ENCODE data around the gene CYP27B1. TPM values are rescaled to one million over a fixed set of nuclear protein-coding genes. Genes with fewer than 3 reads are reported as not detected.

The CYP27B1 gene
- total RNA-seq, 2 experiments from 2014 or later, result 2.4 to 2.6 TPM

GRCh38 chr12:57731411-57732080, 35.3 kb downstream of the CYP27B1 start:
- H3K4me1 Mint-ChIP-seq, result peaks cover 9% of the 10 kb centered on the region
- no peak overlapping the region for H3K4me3 Mint-ChIP-seq
- ATAC-seq (ENCODE audit: low read depth), result no peak
- POLR2A ChIA-PET, result interaction anchor here (0.9 to 1.5 kb wide), 4 partner anchors 8 to 13 kb away, joined by 3 to 4 read pairs (median 4); no protein-coding TSS in a partner anchor
- DNase-seq, result no peak
- H3K36me3 Mint-ChIP-seq, result peaks cover 42% of the 10 kb centered on the region
- no peaks in the 10 kb centered on the region for H3K27me3 Mint-ChIP-seq
- no peak overlapping the region for H3K27ac Mint-ChIP-seq
- H3K9me3 Mint-ChIP-seq, result no peaks in the 10 kb centered on the region

- POLR2A ChIA-PET, result interaction anchor here (1.4 to 1.8 kb wide), 4 partner anchors 9 to 14 kb away, joined by 3 to 8 read pairs (median 4); partner anchors contain the start of gene TSPAN31
- Mint-ChIP-seq H3K4me1 (peaks cover 6% of the 10 kb centered on the region), H3K27ac (no peak overlapping the region), H3K4me3 (no peak overlapping the region), H3K27me3 (no peaks in the 10 kb centered on the region), H3K9me3 (no peaks in the 10 kb centered on the region), H3K36me3 (peaks cover 43% of the 10 kb centered on the region)
- DNase-seq, result peak; percentile 15
- no peak for ATAC-seq (ENCODE audit: low read depth)
These were observed 36.4 kb downstream of the CYP27B1 start for GRCh38 chr12:57730336-57731067.

GRCh38 chr12:57729321-57729844, 37.5 kb downstream of the CYP27B1 start:
- no peaks in the 10 kb centered on the region for H3K27me3 Mint-ChIP-seq
- H3K4me3 Mint-ChIP-seq, result no peak overlapping the region
- peak overlapping the region; percentile 51 for H3K27ac Mint-ChIP-seq
- H3K36me3 Mint-ChIP-seq, result peaks cover 43% of the 10 kb centered on the region
- peaks cover 7% of the 10 kb centered on the region for H3K4me1 Mint-ChIP-seq
- DNase-seq (peak; percentile 19), ATAC-seq (ENCODE audit: low read depth) (no peak)
- H3K9me3 Mint-ChIP-seq, result no peaks in the 10 kb centered on the region
- POLR2A ChIA-PET, result interaction anchor here (0.7 to 1.8 kb wide), 3 partner anchors 9 to 15 kb away, joined by 3 to 8 read pairs (median 5); partner anchors contain the start of gene TSPAN31

GRCh38 chr12:57727758-57728395, 39.0 kb downstream of the CYP27B1 start:
- Mint-ChIP-seq H3K27ac (no peak overlapping the region), H3K9me3 (no peaks in the 10 kb centered on the region), H3K4me1 (peaks cover 7% of the 10 kb centered on the region), H3K36me3 (peaks cover 38% of the 10 kb centered on the region), H3K4me3 (no peak overlapping the region), H3K27me3 (no peaks in the 10 kb centered on the region)
- ATAC-seq (ENCODE audit: low read depth) (no peak), DNase-seq (no peak)
- POLR2A ChIA-PET, result interaction anchor here (1.0 to 1.2 kb wide), 2 partner anchors 9 to 12 kb away, joined by 3 to 4 read pairs; no protein-coding TSS in a partner anchor

GRCh38 chr12:57726884-57727757, 39.8 kb downstream of the CYP27B1 start:
- peaks cover 9% of the 10 kb centered on the region for H3K4me1 Mint-ChIP-seq
- no peak overlapping the region for H3K27ac Mint-ChIP-seq
- H3K27me3 Mint-ChIP-seq, result no peaks in the 10 kb centered on the region
- DNase-seq (no peak), ATAC-seq (ENCODE audit: low read depth) (no peak)
- peaks cover 32% of the 10 kb centered on the region for H3K36me3 Mint-ChIP-seq
- H3K4me3 Mint-ChIP-seq, result no peak overlapping the region
- POLR2A ChIA-PET, result interaction anchor here (1.0 to 1.2 kb wide), 2 partner anchors 10 to 13 kb away, joined by 3 to 4 read pairs; no protein-coding TSS in a partner anchor
- H3K9me3 Mint-ChIP-seq, result no peaks in the 10 kb centered on the region

GRCh38 chr12:57726151-57726883, 40.6 kb downstream of the CYP27B1 start:
- Mint-ChIP-seq H3K27me3 (no peaks in the 10 kb centered on the region), H3K27ac (peak overlapping the region; percentile 26), H3K4me3 (no peak overlapping the region), H3K36me3 (peaks cover 29% of the 10 kb centered on the region), H3K9me3 (no peaks in the 10 kb centered on the region), H3K4me1 (peaks cover 9% of the 10 kb centered on the region)
- no peak for DNase-seq
- no peak for ATAC-seq (ENCODE audit: low read depth)
- POLR2A ChIA-PET, result interaction anchor here (0.8 to 1.3 kb wide), 4 partner anchors 8 to 26 kb away, joined by 3 to 5 read pairs (median 3); partner anchors contain the start of gene CDK4

- DNase-seq (no peak), ATAC-seq (ENCODE audit: low read depth) (no peak)
- Mint-ChIP-seq H3K27ac (peak overlapping the region; percentile 48), H3K4me1 (peaks cover 9% of the 10 kb centered on the region), H3K9me3 (no peaks in the 10 kb centered on the region), H3K36me3 (peaks cover 24% of the 10 kb centered on the region), H3K4me3 (no peak overlapping the region), H3K27me3 (no peaks in the 10 kb centered on the region)
- POLR2A ChIA-PET, result interaction anchor here (0.8 to 1.3 kb wide), 3 partner anchors 8 to 26 kb away, joined by 3 to 5 read pairs (median 3); partner anchors contain the start of gene CDK4
These were observed 41.1 kb downstream of the CYP27B1 start for GRCh38 chr12:57725851-57726150.

GRCh38 chr12:57724936-57725740, 41.7 kb downstream of the CYP27B1 start:
- peak overlapping the region; percentile 46 for H3K27ac Mint-ChIP-seq
- H3K36me3 Mint-ChIP-seq, result peaks cover 22% of the 10 kb centered on the region
- H3K4me1 Mint-ChIP-seq, result peaks cover 9% of the 10 kb centered on the region
- no peak for ATAC-seq (ENCODE audit: low read depth)
- no peak overlapping the region for H3K4me3 Mint-ChIP-seq
- no peaks in the 10 kb centered on the region for H3K9me3 Mint-ChIP-seq
- no peak for DNase-seq
- H3K27me3 Mint-ChIP-seq, result no peaks in the 10 kb centered on the region
- POLR2A ChIA-PET, result interaction anchor here (1.0 to 1.3 kb wide), 2 partner anchors 9 to 17 kb away, joined by 3 to 5 read pairs; no protein-coding TSS in a partner anchor

GRCh38 chr12:57724003-57724935, 42.6 kb downstream of the CYP27B1 start:
- Mint-ChIP-seq H3K9me3 (no peaks in the 10 kb centered on the region), H3K36me3 (peaks cover 25% of the 10 kb centered on the region), H3K27me3 (no peaks in the 10 kb centered on the region), H3K4me3 (no peak overlapping the region), H3K4me1 (peaks cover 9% of the 10 kb centered on the region), H3K27ac (peak overlapping the region; percentile 46)
- no peak for ATAC-seq (ENCODE audit: low read depth)
- DNase-seq, result no peak
- POLR2A ChIA-PET, result interaction anchor here (1.0 kb wide), 1 partner anchor 9 kb away, joined by 3 read pairs; no protein-coding TSS in a partner anchor

GRCh38 chr12:57723630-57723962, 43.3 kb downstream of the CYP27B1 start:
- Mint-ChIP-seq H3K27ac (peak overlapping the region; percentile 83), H3K36me3 (peaks cover 24% of the 10 kb centered on the region), H3K4me3 (no peak overlapping the region), H3K4me1 (peaks cover 9% of the 10 kb centered on the region), H3K9me3 (no peaks in the 10 kb centered on the region), H3K27me3 (no peaks in the 10 kb centered on the region)
- ATAC-seq (ENCODE audit: low read depth), result no peak
- DNase-seq, result no peak
- POLR2A ChIA-PET, result interaction anchor here (1.0 to 1.3 kb wide), 2 partner anchors 9 to 21 kb away, joined by 3 to 7 read pairs; partner anchors contain the start of gene TSPAN31

Measured in activated naive CD8-positive, alpha-beta T cell treated with anti-CD3 and anti-CD28 coated beads, Interleukin-2, amount 10 ng/mL, durations not matched to agents 7 days and 5 days (primary cell).